Ramos (cell line): ENCODE data around the gene CD72.
"Not testable (repeated sequence)": the region's sequence is repeated elsewhere in the genome, so short reads cannot be mapped to it uniquely, and the experiment has no call there.

Source experiments
- in situ Hi-C: fragments of 300-500 bp; cut with MboI; formaldehyde crosslinking; loops from one replicate; pipeline ENCODE4 v1.14.3; 2022; ENCODE audit warnings: low sequenced_read_pairs; ENCODE audit not compliant: unreplicated experiment

CD72 gene

GRCh38 chr9:35627575-35627974, 9.4 kb upstream of the CD72 start:
- in situ Hi-C loops = no loop called here

DNA sequence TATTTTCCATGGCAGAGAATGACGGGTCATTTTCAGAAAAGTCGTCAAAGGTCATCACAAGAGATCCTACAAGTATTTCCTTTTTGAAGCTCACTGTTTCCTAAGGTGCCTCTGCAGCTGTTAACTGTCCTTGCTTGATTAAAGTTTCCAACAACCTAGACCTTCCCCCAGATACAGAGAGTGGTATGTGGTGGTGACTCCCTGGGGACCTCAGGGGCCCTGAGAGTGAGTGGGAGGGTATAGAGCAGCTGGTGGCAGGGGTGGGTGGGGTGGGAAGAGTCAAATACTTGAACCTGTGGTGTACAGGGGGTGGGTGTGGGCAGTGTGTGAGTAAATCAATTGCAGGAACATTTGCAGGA, 1.6 kb upstream of the CD72 start:
- in situ Hi-C loops = no loop called here

- in situ Hi-C loops = no loop called here
Observed at GRCh38 chr9:35618854-35619799, 914 bp upstream of the CD72 start.

GRCh38 chr9:35617548-35617947, 665 bp downstream of the CD72 start:
- in situ Hi-C loops = no loop called here

DNA sequence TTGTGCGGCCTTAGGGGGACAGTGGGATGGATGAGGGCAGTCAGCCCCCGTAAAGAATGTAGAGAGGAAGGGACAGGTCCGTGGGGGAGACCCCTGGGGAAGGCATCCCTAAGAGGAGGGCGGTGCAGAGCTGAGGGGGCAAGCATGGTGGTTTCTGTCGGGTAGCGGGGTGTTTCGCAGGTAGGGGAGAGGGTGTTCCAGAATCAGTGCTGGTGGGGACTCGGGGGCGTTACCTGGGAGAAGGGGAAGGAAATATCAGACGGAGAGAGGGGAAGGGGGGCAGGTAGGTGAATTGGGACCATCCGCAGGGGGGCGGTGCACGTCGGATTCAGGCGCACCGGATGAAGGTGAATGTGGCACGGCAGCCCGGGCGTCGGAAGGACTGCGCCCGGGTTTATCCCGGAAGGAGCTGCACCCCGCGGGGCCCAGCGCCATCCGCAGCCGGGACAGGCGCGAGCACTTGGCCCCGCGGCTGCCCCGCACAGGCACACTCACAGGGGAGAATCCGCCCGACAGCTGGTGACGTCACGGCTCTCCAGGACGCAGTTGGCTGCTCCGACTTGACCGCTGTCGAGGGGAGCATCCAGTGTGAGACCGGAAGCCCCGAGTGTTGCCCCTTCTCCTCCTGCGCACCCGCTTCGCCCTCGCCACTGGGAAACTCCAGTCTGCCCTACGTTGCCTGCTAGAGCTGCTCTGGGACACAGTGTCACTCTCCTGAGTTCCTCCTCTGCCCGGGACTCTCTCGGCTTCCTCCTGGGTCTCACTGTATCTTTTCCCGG, 1.3 kb downstream of the CD72 start:
- in situ Hi-C loops = no loop called here

GRCh38 chr9:35615981-35616680, 2.1 kb downstream of the CD72 start:
- in situ Hi-C loops = no loop called here

- in situ Hi-C loops = no loop called here
Observed at GRCh38 chr9:35612843-35613242, 5.4 kb downstream of the CD72 start.

DNA sequence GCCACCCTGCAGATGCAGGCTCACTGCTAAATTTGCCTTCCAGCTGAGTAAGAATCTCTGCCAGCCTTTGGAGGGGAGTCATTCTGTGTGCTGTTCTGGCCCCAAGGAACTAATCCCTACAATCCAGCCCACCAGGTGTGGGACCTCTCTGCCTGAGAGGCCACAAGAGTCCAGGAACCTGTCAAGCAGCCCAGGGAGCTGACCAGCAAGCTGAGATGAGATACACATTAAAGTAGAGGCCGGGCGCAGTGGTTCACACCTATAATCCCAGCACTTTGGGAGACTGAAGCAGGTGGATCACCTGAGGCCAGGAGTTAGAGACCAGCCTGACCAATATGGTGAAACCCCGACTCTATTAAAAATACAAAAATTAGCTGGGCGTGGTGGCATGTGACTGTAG, 6.1 kb downstream of the CD72 start:
- in situ Hi-C loops = not testable (repeated sequence)

DNA sequence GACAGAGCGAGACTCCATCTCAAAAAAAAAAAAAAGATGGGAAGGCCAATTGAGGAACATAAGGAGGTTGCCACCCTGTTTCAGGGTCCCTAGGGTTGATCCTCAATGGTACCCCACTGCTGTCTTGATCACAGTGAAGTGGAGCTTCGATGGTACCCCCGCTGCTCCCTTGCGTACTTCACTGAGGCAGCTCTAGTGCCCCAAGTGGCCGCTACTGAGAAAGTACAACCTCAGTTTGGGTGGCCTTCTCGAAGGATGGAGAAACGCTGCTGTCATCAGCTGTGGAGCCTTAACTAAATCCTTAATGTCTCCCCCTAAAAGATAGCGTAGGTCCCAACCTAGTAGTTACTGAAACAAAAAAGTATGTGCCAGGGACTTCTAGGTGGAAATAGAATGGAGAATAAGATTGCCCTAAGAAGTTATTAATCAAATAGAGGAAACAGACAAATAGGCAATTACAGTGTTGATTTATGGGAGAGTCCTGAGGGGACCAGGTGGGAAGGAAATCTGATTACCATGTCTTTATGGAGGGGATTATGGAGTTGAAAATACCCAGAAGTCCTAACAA, 6.9 kb downstream of the CD72 start:
- in situ Hi-C loops = no loop called here

DNA sequence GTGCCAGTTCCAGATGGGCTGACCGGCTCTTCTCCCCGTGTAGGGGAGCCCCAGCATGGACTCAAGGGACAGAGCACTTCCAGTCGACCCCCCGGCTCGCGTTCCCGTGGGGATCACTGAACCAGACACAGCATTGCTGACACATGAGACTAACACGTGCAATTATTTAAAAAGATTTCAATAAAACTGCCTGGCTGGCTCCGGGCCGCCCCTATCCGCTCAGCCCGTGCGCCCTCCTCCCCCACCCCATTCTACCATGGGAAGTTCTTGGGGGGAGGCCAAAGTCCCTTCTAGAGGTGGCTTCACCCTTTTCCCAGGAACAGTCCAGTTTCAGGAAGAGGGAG, 8.4 kb downstream of the CD72 start:
- in situ Hi-C loops = loop anchor here (10.0 kb wide), 2 partner anchors 45 to 115 kb away; partner anchors contain the start of genes CCDC107, RMRP and SIT1

GRCh38 chr9:35609001-35609819, 9.0 kb downstream of the CD72 start:
- in situ Hi-C loops = loop anchor here (10.0 kb wide), 2 partner anchors 46 to 116 kb away; partner anchors contain the start of genes CCDC107, RMRP and SIT1

DNA sequence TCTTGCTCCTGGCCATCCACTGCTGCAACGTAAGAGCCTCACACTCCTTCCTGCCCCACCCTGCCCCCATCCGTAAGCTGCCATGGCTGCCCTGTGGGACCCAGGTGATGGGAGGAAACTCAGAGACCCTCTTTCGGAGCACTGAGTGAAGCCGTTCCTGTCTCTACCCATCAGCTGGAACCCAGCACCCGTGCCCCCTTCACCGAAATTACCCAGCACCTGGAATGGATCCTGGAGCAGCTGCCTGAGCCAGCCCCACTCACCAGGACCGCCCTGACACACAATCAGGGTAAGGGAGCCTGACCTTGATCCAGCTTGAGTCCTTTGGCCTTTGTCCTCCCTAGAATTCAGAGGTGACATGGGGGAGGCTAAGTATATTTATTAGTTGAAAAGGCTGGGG, 10.0 kb downstream of the CD72 start:
- in situ Hi-C loops = loop anchor here (10.0 kb wide), 2 partner anchors 47 to 117 kb away; partner anchors contain the start of genes CCDC107, RMRP and SIT1

DNA sequence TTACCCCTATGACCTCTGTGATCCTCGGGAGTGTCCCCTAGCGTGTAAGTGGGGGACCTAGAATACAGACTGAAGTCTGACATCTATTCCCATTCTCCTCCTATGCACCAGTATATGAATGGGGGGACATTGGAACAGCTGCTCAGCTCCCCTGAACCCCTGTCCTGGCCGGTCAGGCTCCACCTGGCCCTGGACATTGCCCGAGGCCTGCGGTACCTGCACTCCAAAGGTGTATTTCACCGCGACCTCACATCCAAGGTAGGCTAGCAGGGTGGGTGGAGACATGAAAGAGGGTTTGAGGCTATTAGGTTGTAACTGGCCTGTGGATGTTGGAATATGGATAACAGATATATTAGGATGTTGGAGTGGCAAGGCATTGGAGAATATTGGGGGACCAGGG, 11.5 kb downstream of the CD72 start:
- in situ Hi-C loops = loop anchor here (10.0 kb wide), 2 partner anchors 48 to 118 kb away; partner anchors contain the start of genes CCDC107, RMRP and SIT1

DNA sequence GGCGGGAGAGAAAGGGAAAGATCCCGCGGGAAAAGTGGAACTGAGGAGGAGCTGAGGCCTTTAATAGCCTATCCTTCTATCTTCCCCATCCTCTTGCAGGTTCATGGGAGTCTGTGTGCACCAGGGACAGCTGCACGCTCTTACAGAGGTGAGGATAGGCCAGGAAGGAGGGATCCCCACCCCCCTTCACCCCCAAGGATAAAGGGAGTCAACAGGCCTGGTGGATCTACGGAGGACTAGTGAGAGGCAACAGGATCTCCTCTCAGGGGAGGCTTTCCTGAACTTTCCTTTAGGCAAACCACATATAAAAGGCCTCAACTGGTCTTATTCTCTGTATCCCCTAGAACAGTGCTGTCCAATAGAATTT, 12.1 kb downstream of the CD72 start:
- in situ Hi-C loops = loop anchor here (10.0 kb wide), 2 partner anchors 49 to 119 kb away; partner anchors contain the start of genes CCDC107, RMRP and SIT1

GRCh38 chr9:35605351-35606137, 12.7 kb downstream of the CD72 start:
- in situ Hi-C loops = loop anchor here (10.0 kb wide), 2 partner anchors 49 to 119 kb away; partner anchors contain the start of genes CCDC107, RMRP and SIT1

GRCh38 chr9:35604578-35605350, 13.4 kb downstream of the CD72 start, which contains the start of gene TESK1:
Gene TESK1, plus strand, starts transcription at chr9:35605262. Its CDS starts 358 bp downstream, at chr9:35605620.
- in situ Hi-C loops = loop anchor here (10.0 kb wide), 2 partner anchors 50 to 120 kb away; partner anchors contain the start of genes CCDC107, RMRP and SIT1

DNA sequence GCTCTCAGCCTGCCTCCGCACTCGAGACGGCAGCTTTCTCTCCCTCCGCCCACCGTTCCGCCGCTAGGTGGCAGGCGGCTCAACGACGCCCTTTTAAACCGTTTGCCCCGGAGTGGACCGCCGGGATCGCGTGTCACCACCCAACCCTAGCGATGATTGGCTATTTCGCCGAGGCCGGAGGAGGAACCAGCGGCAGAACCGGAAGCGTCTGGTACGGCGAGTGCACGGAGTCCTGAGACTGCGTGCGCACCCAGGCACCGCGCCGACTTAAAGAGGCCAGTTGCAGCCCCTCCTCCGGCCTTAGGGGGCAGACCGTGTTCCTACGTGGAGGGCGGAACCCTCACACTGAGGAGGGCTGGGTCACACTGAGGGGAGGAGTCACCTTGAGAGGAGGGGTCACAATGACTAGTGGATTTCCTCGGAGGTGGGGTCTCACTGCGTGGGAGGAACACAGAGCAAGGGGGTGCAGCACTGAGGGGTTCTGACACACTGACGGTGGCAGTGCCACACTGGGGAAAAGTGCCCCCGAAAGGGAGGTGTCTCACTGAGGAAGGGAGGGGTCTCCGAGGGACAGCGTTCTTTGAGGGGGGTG, 14.1 kb downstream of the CD72 start:
- in situ Hi-C loops = loop anchor here (10.0 kb wide), 2 partner anchors 51 to 121 kb away; partner anchors contain the start of genes CCDC107, RMRP and SIT1
